Ovary (tissue), 9 donors: ENCODE data around the gene TNNC1. TPM values are rescaled to one million over a fixed set of nuclear protein-coding genes. Genes with fewer than 3 reads are reported as not detected.

ENCODE experiments used
- DNase-seq, 5 donors: peaks; one replicate each; pipeline ENCODE4 v3.0.0-alpha.2; 2019 to 2020
- H3K27ac ChIP-seq, 2 donors: fragments of 200-600 bp; one replicate each; pipeline versions ENCODE4 v1.5.1 to v1.8.0; 2019 to 2022
- H3K27me3 ChIP-seq: fragments of 200-600 bp; one replicate; pipeline ENCODE4 v1.8.0; 2022
- H3K36me3 ChIP-seq: fragments of 200-600 bp; sonication (generic); one replicate; pipeline ENCODE4 v1.5.1; 2019
- H3K4me1 ChIP-seq: one replicate; pipeline ENCODE4 v1.8.1; 2013; ENCODE audit warnings: mild to moderate bottlenecking, moderate library complexity; ENCODE audit not compliant: insufficient read depth
- H3K4me3 ChIP-seq: fragments of 200-600 bp; sonication (generic); one replicate; pipeline ENCODE4 v1.5.1; 2017
- H3K9me3 ChIP-seq, 2 donors: fragments of 200-600 bp in 1 of 2; sonication (generic) in 1 of 2; one replicate each; pipeline versions ENCODE4 v1.5.1 to v1.8.1; 2013 to 2019; ENCODE audit warnings: mild to moderate bottlenecking in 1 of 2, moderate library complexity in 1 of 2
- CTCF ChIP-seq, 3 donors: fragments of 450-650 bp in 2 of 3; fragments of 200-600 bp in 1 of 3; IDR thresholded peaks; one replicate each; pipeline versions ENCODE4 v1.5.1 to v1.8.0; 2016 to 2022; ENCODE audit warnings: antibody characterized with exemption in 3 of 3, mild to moderate bottlenecking in 1 of 3
- EP300 ChIP-seq: sonication (generic); formaldehyde crosslinking; IDR thresholded peaks from one replicate; pipeline ENCODE4 v1.6.1; 2017; ENCODE audit warnings: antibody characterized with exemption
- POLR2A ChIP-seq: fragments of 450-650 bp; IDR thresholded peaks from one replicate; pipeline ENCODE4 v1.6.1; 2017; ENCODE audit warnings: antibody characterized with exemption, mild to moderate bottlenecking, moderate library complexity
- WGBS, 3 donors: extraction: QIAGEN DNeasy Blood & Tissue Kit in 1 of 3; methylation state at CpG; one replicate each; pipeline versions ENCODE4 v1.1.5 to v1.1.7; 2013 to 2017; 5-methylcytosine and 5-hydroxymethylcytosine counted together
- intact Hi-C, 4 donors: fragments of 100-400 bp; cut with DNase I; formaldehyde crosslinking; loops; one replicate each; pipeline versions ENCODE4 v1.11.0 to v1.15.1; 2022 to 2023
- polyA plus RNA-seq, 2 donors: library from polyadenylated mRNA; stranded (reverse); fragments of 200-250 nt in 1 of 2; fragments of 350-450 nt in 1 of 2; fragmentation: Illumina TruSeq in 1 of 2; extraction: RNeasy Lipid Tissue Mini Kit (QIAGEN cat#74804) in 1 of 2; gene quantifications; one replicate each; pipeline ENCODE4 v1.2.3, GENCODE V29; 2013 to 2014
- total RNA-seq, 7 donors: library from RNA; depleted of rRNA in 2 of 7; stranded (reverse); fragments of >200 nt in 2 of 7; fragmentation: NEBNext Ultra II Directional in 3 of 7; extraction: Animal tissue kit (Norgen Biotek cat#: 25700) in 3 of 7; gene quantifications; one replicate each; pipeline versions ENCODE4 v1.1.0 to v1.2.4, GENCODE V29; 2016 to 2023
- donor health status: DM: no; HTN: no; CAD: no; lungs with moderate emphysema.
- donor health status: DM: no; HTN: no; CAD: no.
- donor health status: Bipolar disorder and iron deficiency.
- donor health status: DM: yes; HTN: yes; CAD: no.
- donor health status: DM: no; HTN: no; CAD: no.
- donor health status: DM: yes; HTN: yes; CAD: no.

TNNC1 gene
- total and polyA plus RNA-seq, 9 donors, result 0.31 to 2.3 (median 1.0) TPM

- intact Hi-C loops, result loop anchor here in 2 of 4 donors (2.0 to 10.0 kb wide), 3 partner anchors 17 to 645 kb away; no protein-coding TSS in a partner anchor
- H3K27ac ChIP-seq, result no peak overlapping the region
- 85 to 89% (median 88%) methylated on average over 7 of the region's 7 CpGs for WGBS, 3 donors
Measured at GRCh38 chr3:52429779-52430415, 23.9 kb downstream of the TNNC1 start.

GRCh38 chr3:52429031-52429430, 24.8 kb downstream of the TNNC1 start:
- 45 to 54% (median 46%) methylated on average over 3 of the region's 3 CpGs for WGBS, 3 donors
- TF ChIP-seq CTCF (IDR thresholded peaks at IDR 0.05), result no peak
- TF ChIP-seq POLR2A, result no peak
- TF ChIP-seq EP300, result no peak
- intact Hi-C loops, result loop anchor here in 2 of 4 donors (2.0 to 10.0 kb wide), 2 partner anchors 18 to 646 kb away; no protein-coding TSS in a partner anchor

More at GRCh38 chr3:52429779-52430415, 23.9 kb downstream of the TNNC1 start:
- no peaks in the 10 kb centered on the region for H3K27me3 ChIP-seq
- TF ChIP-seq CTCF (IDR thresholded peaks at IDR 0.05), result no peak
- TF ChIP-seq POLR2A, result no peak
- no peak for TF ChIP-seq EP300
- H3K4me1 ChIP-seq, result peaks cover 6% of the 10 kb centered on the region
- no peaks in the 10 kb centered on the region for H3K36me3 ChIP-seq
- H3K4me3 ChIP-seq, result no peak overlapping the region
- no peaks in the 10 kb centered on the region for H3K9me3 ChIP-seq
- DNase-seq, result peak in 1 of 5 donors; percentile 13

GRCh38 chr3:52428151-52429005, 25.5 kb downstream of the TNNC1 start:
- intact Hi-C loops, result loop anchor here in 2 of 4 donors (2.0 to 10.0 kb wide), 2 partner anchors 18 to 646 kb away; no protein-coding TSS in a partner anchor
- TF ChIP-seq POLR2A, result no peak
- peak; percentile 60 to 76 (median 74) for TF ChIP-seq CTCF (IDR thresholded peaks at IDR 0.05)
- no peak for TF ChIP-seq EP300
- 9 to 16% (median 10%) methylated on average over 7 of the region's 7 CpGs for WGBS, 3 donors
- peaks cover under 1% of the 10 kb centered on the region for H3K4me1 ChIP-seq
- no peak overlapping the region for H3K4me3 ChIP-seq
- no peak overlapping the region for H3K27ac ChIP-seq
- H3K27me3 ChIP-seq, result no peaks in the 10 kb centered on the region
- peak; percentile 60 to 81 (median 65) for DNase-seq
- H3K36me3 ChIP-seq, result no peaks in the 10 kb centered on the region
- no peaks in the 10 kb centered on the region for H3K9me3 ChIP-seq

More at GRCh38 chr3:52429031-52429430, 24.8 kb downstream of the TNNC1 start:
- Histone ChIP-seq H3K4me3 (no peak overlapping the region), H3K36me3 (no peaks in the 10 kb centered on the region), H3K9me3 (no peaks in the 10 kb centered on the region), H3K27me3 (no peaks in the 10 kb centered on the region), H3K27ac (no peak overlapping the region), H3K4me1 (peaks cover 2% of the 10 kb centered on the region)
- DNase-seq, result peak in 2 of 5 donors; percentile 18 to 24

- Histone ChIP-seq H3K9me3 (no peaks in the 10 kb centered on the region), H3K27me3 (no peaks in the 10 kb centered on the region), H3K27ac (no peak overlapping the region), H3K4me3 (no peak overlapping the region), H3K36me3 (no peaks in the 10 kb centered on the region), H3K4me1 (no peaks in the 10 kb centered on the region)
- 36 to 56% (median 39%) methylated on average over 5 of the region's 5 CpGs for WGBS, 3 donors
- peak in 2 of 5 donors; percentile 1 to 3 for DNase-seq
- TF ChIP-seq CTCF (IDR thresholded peaks at IDR 0.05) (no peak), EP300 (no peak), POLR2A (no peak)
- intact Hi-C loops, result loop anchor here in 1 of 4 donors (10.0 kb wide), 1 partner anchor 652 kb away; no protein-coding TSS in a partner anchor
Measured at GRCh38 chr3:52423173-52423572, 30.7 kb downstream of the TNNC1 start.
